Left ventricle myocardium inferior (tissue), 1 donor: ENCODE results near the gene GRIK4. TPM values are rescaled to one million over a fixed set of nuclear protein-coding genes. Genes with fewer than 3 reads are reported as not detected.

Experiments
- DNase-seq: peaks from one replicate; pipeline ENCODE4 v3.0.0-alpha.2; 2020
- H3K27ac ChIP-seq: fragments of 200-600 bp; replicated peaks from 2 replicates; pipeline ENCODE4 v1.8.0; 2021
- H3K27me3 ChIP-seq: fragments of 200-600 bp; 2 replicates; pipeline ENCODE4 v1.8.0; 2021; ENCODE audit warnings: low read depth
- H3K36me3 ChIP-seq: fragments of 200-600 bp; 2 replicates; pipeline ENCODE4 v1.8.0; 2021
- H3K4me1 ChIP-seq: fragments of 200-600 bp; 2 replicates; pipeline ENCODE4 v1.8.0; 2021
- H3K4me3 ChIP-seq: fragments of 200-600 bp; 2 replicates; pipeline ENCODE4 v1.8.0; 2021; ENCODE audit warnings: mild to moderate bottlenecking, moderate library complexity
- H3K9me3 ChIP-seq: fragments of 200-600 bp; replicated peaks from 2 replicates; pipeline ENCODE4 v1.8.0; 2021
- CTCF ChIP-seq: fragments of 200-600 bp; IDR thresholded peaks from 2 replicates; pipeline ENCODE4 v1.8.0; 2021; ENCODE audit warnings: antibody characterized with exemption, mild to moderate bottlenecking, borderline replicate concordance
- intact Hi-C: fragments of 100-400 bp; cut with micrococcal nuclease; formaldehyde crosslinking; loops from one replicate; pipeline ENCODE4 v1.11.0; 2022
- total RNA-seq: library from RNA; stranded (reverse); fragmentation: NEBNext Ultra II Directional; extraction: Animal tissue kit (Norgen Biotek cat#: 25700); gene quantifications from one replicate; pipeline ENCODE4 v1.2.1, GENCODE V29; 2021
- donor health status: DM: no; HTN: yes; CAD: no; lungs with severe emphysema.

The GRIK4 gene
- total RNA-seq, 1 donor from 2014 or later: 0.16 TPM

DNA sequence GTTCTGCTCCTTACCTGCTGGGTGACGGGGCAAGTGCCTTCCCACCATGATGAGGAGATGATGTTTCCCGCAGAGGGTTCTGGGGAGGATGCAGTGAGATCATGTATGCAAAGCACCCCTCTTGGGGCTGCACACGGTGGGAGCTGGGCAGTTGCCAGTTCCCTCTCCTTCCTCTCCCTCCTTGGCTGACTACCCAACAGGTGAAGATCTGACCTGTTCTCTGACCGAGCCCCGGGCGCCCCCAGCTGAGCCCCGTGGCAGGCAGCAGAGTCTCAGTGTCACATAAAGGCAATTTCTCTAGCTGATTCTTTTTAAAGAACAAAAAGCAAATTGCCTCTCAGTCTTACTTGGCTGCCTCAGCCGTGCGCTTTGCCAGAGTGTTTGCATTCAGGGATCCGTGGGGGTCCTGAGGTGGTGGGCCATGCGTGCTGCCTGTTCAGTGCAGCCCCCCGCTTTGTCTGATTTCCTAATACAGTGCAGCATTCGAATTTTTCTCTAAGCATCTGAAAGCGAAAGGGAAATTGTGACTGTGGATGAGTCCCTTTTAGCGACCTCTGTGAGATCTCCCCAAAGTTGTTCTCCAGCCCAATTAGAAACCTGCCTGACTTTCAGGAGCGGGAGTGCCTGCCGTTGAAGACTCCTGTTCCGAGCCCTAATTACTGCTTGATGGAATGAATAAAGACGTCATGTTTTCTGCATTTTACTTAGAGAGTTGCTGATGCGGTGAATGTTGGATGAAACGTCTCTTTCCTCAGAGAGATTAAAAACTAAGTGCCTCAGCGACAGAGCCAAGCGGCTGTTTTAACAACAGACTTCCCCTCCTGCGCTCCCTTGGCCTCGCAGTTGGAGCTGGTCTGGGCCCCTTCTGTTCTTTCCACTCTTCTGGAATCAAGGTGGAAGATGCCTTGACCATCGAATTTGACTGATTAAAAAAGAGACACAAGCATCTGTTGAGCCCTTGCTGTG, 86.0 kb downstream of the GRIK4 start:
- intact Hi-C loops: no loop called here
- Histone ChIP-seq H3K36me3 (no peaks in the 10 kb centered on the region), H3K4me1 (no peaks in the 10 kb centered on the region), H3K4me3 (peak overlapping the region; percentile 33), H3K27ac (no peak overlapping the region), H3K9me3 (no peaks in the 10 kb centered on the region), H3K27me3 (peaks cover 53% of the 10 kb centered on the region)
- DNase-seq: no peak
- TF ChIP-seq CTCF: no peak

GRCh38 chr11:120598517-120599257, 87.1 kb downstream of the GRIK4 start:
- no peak for TF ChIP-seq CTCF
- H3K4me1 ChIP-seq: no peaks in the 10 kb centered on the region
- no peak overlapping the region for H3K27ac ChIP-seq
- DNase-seq: no peak
- intact Hi-C loops: no loop called here
- peaks cover 53% of the 10 kb centered on the region for H3K27me3 ChIP-seq
- no peaks in the 10 kb centered on the region for H3K9me3 ChIP-seq
- no peak overlapping the region for H3K4me3 ChIP-seq
- H3K36me3 ChIP-seq: no peaks in the 10 kb centered on the region

- no peaks in the 10 kb centered on the region for H3K9me3 ChIP-seq
- DNase-seq: no peak
- intact Hi-C loops: no loop called here
- no peaks in the 10 kb centered on the region for H3K36me3 ChIP-seq
- TF ChIP-seq CTCF: no peak
- no peaks in the 10 kb centered on the region for H3K4me1 ChIP-seq
- no peak overlapping the region for H3K27ac ChIP-seq
- H3K4me3 ChIP-seq: no peak overlapping the region
- H3K27me3 ChIP-seq: peaks cover 53% of the 10 kb centered on the region
These were observed 88.4 kb downstream of the GRIK4 start for GRCh38 chr11:120599816-120600420.

- no peaks in the 10 kb centered on the region for H3K36me3 ChIP-seq
- no peak for DNase-seq
- TF ChIP-seq CTCF: no peak
- no peaks in the 10 kb centered on the region for H3K4me1 ChIP-seq
- H3K27me3 ChIP-seq: peaks cover 49% of the 10 kb centered on the region
- H3K9me3 ChIP-seq: no peaks in the 10 kb centered on the region
- H3K4me3 ChIP-seq: no peak overlapping the region
- intact Hi-C loops: no loop called here
- no peak overlapping the region for H3K27ac ChIP-seq
These were observed 90.0 kb downstream of the GRIK4 start for GRCh38 chr11:120601536-120601935.

GRCh38 chr11:120603071-120603470, 91.5 kb downstream of the GRIK4 start:
- no peak overlapping the region for H3K4me3 ChIP-seq
- H3K27ac ChIP-seq: no peak overlapping the region
- H3K9me3 ChIP-seq: no peaks in the 10 kb centered on the region
- peaks cover 35% of the 10 kb centered on the region for H3K27me3 ChIP-seq
- no peaks in the 10 kb centered on the region for H3K36me3 ChIP-seq
- TF ChIP-seq CTCF: no peak
- H3K4me1 ChIP-seq: no peaks in the 10 kb centered on the region
- intact Hi-C loops: no loop called here
- DNase-seq: no peak
